Lower lobe of right lung (tissue), 2 donors: ENCODE results near the gene BTBD1. TPM values are rescaled to one million over a fixed set of nuclear protein-coding genes. Genes with fewer than 3 reads are reported as not detected.

Source experiments
- ATAC-seq, 2 donors: fragments of 200-7000 bp; cut with Tn5 transposase; one replicate each; pipeline ENCODE4 v1.9.1; 2020 to 2022; ENCODE audit warnings: mild to moderate bottlenecking in 2 of 2, moderate library complexity in 2 of 2
- DNase-seq: peaks from one replicate; pipeline ENCODE4 v3.0.0-alpha.2; 2020
- H3K27ac ChIP-seq: fragments of 200-600 bp; one replicate; pipeline ENCODE4 v1.8.0; 2022
- H3K27me3 ChIP-seq: fragments of 200-600 bp; one replicate; pipeline ENCODE4 v1.8.0; 2022; ENCODE audit warnings: low read depth
- H3K36me3 ChIP-seq: fragments of 200-600 bp; one replicate; pipeline ENCODE4 v1.8.0; 2022; ENCODE audit warnings: mild to moderate bottlenecking
- H3K4me1 ChIP-seq: fragments of 200-600 bp; one replicate; pipeline ENCODE4 v1.8.0; 2022
- H3K4me3 ChIP-seq: fragments of 200-600 bp; one replicate; pipeline ENCODE4 v1.8.0; 2022; ENCODE audit warnings: mild to moderate bottlenecking
- H3K9me3 ChIP-seq: fragments of 200-600 bp; one replicate; pipeline ENCODE4 v1.8.0; 2022
- CTCF ChIP-seq: fragments of 200-600 bp; IDR thresholded peaks from one replicate; pipeline ENCODE4 v1.8.0; 2022; ENCODE audit warnings: antibody characterized with exemption, mild to moderate bottlenecking
- intact Hi-C: fragments of 100-400 bp; cut with DNase I; formaldehyde crosslinking; loops from one replicate; pipeline ENCODE4 v1.11.0; 2022
- total RNA-seq: library from RNA; stranded (reverse); fragmentation: NEBNext Ultra II Directional; extraction: Animal tissue kit (Norgen Biotek cat#: 25700); gene quantifications from one replicate; pipeline ENCODE4 v1.2.1, GENCODE V29; 2021
- donor health status: DM: no; HTN: yes; CAD: no; lungs with severe emphysema.

Gene BTBD1
- total RNA-seq, 1 donor from 2014 or later, result 43.0 TPM

GRCh38 chr15:83112956-83113299 is 45.9 kb upstream of the BTBD1 start:
- ATAC-seq, result no peak
- Histone ChIP-seq H3K36me3 (peaks cover 19% of the 10 kb centered on the region), H3K4me3 (no peak overlapping the region), H3K4me1 (peaks cover 49% of the 10 kb centered on the region), H3K27ac (peak overlapping the region; percentile 56), H3K9me3 (no peaks in the 10 kb centered on the region), H3K27me3 (peaks cover 3% of the 10 kb centered on the region)
- no peak for TF ChIP-seq CTCF
- intact Hi-C loops, result no loop called here
- DNase-seq, result no peak

- peak overlapping the region; percentile 59 for H3K27ac ChIP-seq
- DNase-seq (no peak), ATAC-seq (peak in 1 of 2 donors; percentile 39)
- H3K4me3 ChIP-seq, result no peak overlapping the region
- peaks cover 52% of the 10 kb centered on the region for H3K4me1 ChIP-seq
- no peak for TF ChIP-seq CTCF
- H3K27me3 ChIP-seq, result peaks cover 8% of the 10 kb centered on the region
- intact Hi-C loops, result no loop called here
- H3K36me3 ChIP-seq, result peaks cover 19% of the 10 kb centered on the region
- no peaks in the 10 kb centered on the region for H3K9me3 ChIP-seq
Observed at GRCh38 chr15:83112233-83112955, 45.3 kb upstream of the BTBD1 start.

GRCh38 chr15:83111149-83111548 is 44.1 kb upstream of the BTBD1 start:
- Histone ChIP-seq H3K4me1 (peaks cover 52% of the 10 kb centered on the region), H3K27me3 (peaks cover 8% of the 10 kb centered on the region), H3K4me3 (no peak overlapping the region), H3K27ac (no peak overlapping the region), H3K36me3 (peaks cover 19% of the 10 kb centered on the region), H3K9me3 (no peaks in the 10 kb centered on the region)
- intact Hi-C loops, result no loop called here
- no peak for TF ChIP-seq CTCF
- ATAC-seq, result no peak
- no peak for DNase-seq

- Histone ChIP-seq H3K4me1 (peaks cover 52% of the 10 kb centered on the region), H3K4me3 (no peak overlapping the region), H3K27me3 (peaks cover 8% of the 10 kb centered on the region), H3K36me3 (peaks cover 14% of the 10 kb centered on the region), H3K9me3 (no peaks in the 10 kb centered on the region), H3K27ac (no peak overlapping the region)
- ATAC-seq (no peak), DNase-seq (no peak)
- no peak for TF ChIP-seq CTCF
- intact Hi-C loops, result no loop called here
Observed at GRCh38 chr15:83110381-83110780, 43.3 kb upstream of the BTBD1 start.

- Histone ChIP-seq H3K9me3 (no peaks in the 10 kb centered on the region), H3K27me3 (peaks cover 8% of the 10 kb centered on the region), H3K4me1 (peaks cover 51% of the 10 kb centered on the region), H3K27ac (peak overlapping the region; percentile 92), H3K4me3 (peak overlapping the region; percentile 73), H3K36me3 (peaks cover 8% of the 10 kb centered on the region)
- no peak for DNase-seq
- intact Hi-C loops, result no loop called here
- peak in 1 of 2 donors; percentile 11 for ATAC-seq
- TF ChIP-seq CTCF, result no peak
Observed at GRCh38 chr15:83109532-83109931, 42.5 kb upstream of the BTBD1 start.
